Activated effector memory CD4-positive, alpha-beta T cell treated with anti-CD3 and anti-CD28 coated beads, Interleukin-2, amount 50 U/mL, for 16 hours (primary cell): ENCODE results near the gene SRGAP2B.
"Not testable (repeated sequence)": the region's sequence is repeated elsewhere in the genome, so short reads cannot be mapped to it uniquely, and the experiment has no call there.

Experiments
- DNase-seq: peaks from one replicate; pipeline ENCODE4 v3.0.0-alpha.2; 2020

The SRGAP2B gene

GRCh38 chr1:145036019-145036418 is 59.1 kb downstream of the SRGAP2B start:
- DNase-seq, result not testable (repeated sequence)

DNA sequence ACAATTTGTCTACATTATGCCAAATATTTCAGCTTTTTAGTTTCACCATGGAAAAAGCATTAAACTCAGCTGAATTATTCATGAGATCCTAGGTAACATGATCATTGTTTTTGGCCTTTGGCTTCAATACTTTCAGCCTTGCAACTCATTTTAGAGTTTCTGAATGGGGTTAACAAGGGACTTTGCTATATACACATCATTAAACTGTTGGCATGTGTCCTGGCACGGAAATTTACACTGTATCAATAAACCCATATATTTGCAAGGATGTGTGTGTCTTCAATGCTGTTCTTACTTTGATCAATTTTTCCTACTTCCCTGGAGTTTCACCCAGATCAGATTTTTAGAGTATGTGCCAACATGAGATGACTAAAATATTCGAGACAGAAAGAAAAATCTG is 61.6 kb downstream of the SRGAP2B start:
- not testable (repeated sequence) for DNase-seq

DNA sequence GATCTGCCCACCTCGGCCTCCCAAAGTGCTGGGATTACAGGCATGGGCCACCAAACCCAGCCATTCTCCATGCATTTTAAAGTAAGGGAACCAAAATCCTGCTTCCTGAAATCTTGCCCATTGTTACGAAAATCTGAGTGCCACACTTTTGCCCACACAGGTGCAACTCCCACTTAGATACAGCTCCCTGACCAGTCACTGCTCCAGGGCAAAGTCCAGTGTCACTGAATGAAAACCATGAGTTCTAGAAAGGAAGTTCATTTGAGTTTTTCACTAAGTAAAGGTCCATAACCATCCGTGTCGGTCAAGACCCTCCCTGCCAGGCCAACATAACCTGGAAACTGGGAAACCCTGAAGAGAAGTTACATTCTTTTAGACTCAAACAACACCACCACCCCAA is 67.9 kb downstream of the SRGAP2B start:
- DNase-seq, result not testable (repeated sequence)

DNA sequence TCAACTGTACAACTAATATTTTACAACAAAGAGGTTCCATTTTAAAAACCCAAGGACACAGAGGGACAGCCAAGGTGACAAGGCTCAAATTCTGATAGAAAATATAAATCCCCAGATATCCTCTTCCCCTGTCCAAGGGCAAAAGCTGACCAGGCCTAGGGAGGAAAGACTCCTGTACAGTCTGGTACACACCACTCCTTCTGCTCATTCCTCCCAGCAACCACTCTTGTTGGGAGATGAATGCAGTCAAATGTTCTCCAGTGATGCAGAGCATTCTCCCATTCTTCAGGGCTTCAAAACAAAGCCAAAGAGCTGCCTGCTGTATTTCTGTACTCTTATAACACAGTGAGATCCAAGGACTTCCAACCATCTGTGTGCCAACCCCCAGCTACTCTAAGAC is 69.8 kb downstream of the SRGAP2B start:
- DNase-seq, result not testable (repeated sequence)

DNA sequence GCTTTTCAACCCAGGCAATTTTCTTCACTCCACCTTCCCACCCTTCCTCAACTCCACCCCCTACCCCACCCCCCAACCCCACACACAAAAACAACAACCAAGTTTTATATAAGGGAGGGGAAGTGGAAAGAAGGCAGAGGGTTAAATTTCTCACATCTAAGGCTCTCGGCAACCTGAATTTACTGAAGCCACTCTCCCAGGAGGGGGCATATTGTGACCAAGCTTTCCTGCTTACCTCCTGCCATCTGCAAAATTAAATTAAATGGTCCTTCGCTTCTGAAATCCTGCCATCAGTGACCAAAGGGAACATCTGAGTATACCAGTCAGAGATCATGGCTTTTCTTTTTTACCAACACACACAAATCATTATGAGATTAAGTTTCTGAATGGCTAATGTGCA is 72.9 kb downstream of the SRGAP2B start:
- not testable (repeated sequence) for DNase-seq

- not testable (repeated sequence) for DNase-seq
These were observed 73.4 kb downstream of the SRGAP2B start for GRCh38 chr1:145021749-145022148.

GRCh38 chr1:145019709-145020108 is 75.4 kb downstream of the SRGAP2B start:
- DNase-seq, result not testable (repeated sequence)

DNA sequence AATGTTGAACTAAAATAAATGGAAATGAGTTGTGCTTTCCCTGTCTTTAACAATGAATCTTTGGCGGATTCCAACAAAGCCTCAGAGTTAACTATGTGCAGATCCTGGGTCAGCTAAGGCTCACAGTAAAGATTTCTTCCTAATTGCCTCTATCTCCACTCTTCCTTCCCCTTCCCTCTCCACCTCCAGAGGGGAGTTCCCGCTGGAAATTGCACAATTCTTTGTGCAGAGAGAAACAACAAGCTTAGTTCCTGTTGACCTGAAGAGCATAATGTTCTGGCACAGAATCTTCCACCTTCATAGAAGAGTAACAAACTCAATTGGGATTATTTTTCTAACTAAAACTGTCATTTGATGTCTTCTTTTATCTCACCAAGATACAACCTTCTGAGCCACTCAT is 77.4 kb downstream of the SRGAP2B start:
- DNase-seq, result not testable (repeated sequence)

- DNase-seq, result not testable (repeated sequence)
These were observed 78.7 kb downstream of the SRGAP2B start for GRCh38 chr1:145016492-145016862.

DNA sequence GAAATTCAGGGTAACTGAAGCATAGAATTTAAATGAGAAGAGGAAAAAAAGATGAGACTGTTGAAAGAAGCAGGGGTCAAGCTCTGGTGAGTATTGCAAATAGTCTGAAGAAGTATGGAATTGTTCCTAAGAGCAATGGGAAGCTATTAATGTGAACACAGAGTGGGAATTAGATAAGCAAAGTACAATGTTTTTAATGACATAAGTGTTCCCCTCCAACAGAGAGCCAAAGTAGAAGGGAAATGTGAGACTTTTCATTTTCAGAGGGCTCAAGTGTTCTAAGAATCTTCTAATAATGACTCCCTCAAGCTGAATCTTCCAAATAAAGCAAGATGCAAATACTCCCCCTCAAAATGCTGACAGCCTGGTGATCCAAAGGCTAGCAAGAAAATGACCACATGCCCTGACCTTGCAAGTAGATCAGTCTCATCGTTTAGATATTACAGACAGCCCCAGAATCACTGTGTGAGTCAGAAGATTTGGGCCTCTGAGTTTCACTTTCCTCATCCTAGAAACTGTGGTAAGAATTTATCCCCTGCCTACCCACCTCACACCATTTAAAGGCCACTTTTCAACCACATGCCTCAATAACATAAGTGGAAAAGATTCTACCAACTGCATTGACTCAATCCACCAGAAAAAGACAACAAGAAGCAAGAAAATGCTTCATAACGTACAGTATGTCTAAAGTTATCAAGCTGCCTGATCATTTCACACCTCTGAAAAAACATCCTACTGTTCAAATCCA is 79.2 kb downstream of the SRGAP2B start:
- DNase-seq, result not testable (repeated sequence)

GRCh38 chr1:145013353-145013752 is 81.8 kb downstream of the SRGAP2B start:
- DNase-seq, result not testable (repeated sequence)

DNA sequence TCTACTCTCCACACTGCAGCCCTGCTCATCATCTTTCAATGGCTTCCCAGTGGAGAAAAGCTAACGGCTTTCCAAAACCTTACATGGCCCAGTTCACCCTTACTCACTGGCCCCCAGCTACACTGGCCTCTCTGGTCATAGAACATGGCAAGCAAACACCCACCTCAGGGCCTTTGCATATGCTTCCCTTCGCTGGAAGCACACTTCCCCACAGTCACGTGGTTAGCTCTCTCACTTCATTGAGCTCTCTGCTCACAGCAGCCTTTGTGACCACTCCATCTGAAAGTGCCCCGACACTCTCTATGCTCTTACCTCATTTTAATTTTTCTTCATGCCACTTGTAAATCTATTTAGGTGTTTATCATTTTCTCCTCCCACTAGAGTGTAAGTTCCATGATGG is 83.3 kb downstream of the SRGAP2B start:
- DNase-seq, result not testable (repeated sequence)

- DNase-seq, result not testable (repeated sequence)
These were observed 84.5 kb downstream of the SRGAP2B start for GRCh38 chr1:145010580-145010979.

DNA sequence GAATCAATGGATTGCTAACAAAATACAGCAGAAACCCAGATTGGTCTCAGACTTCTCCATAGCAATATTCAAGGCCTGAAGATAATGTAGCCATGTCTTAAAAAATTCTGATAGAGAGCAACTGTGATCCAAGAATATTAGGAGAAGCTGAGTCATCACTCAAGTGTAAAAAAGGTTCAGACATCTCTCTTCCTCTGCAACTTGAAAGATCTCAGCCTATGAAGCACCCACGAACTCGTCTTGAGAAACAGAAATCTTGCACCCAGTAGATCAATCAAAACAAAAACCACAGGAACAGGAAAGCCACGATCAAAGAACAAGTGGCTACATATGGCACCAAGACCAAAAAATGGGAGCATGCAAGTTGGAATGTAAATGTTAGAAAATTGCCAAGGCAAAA is 85.2 kb downstream of the SRGAP2B start:
- DNase-seq, result not testable (repeated sequence)

DNA sequence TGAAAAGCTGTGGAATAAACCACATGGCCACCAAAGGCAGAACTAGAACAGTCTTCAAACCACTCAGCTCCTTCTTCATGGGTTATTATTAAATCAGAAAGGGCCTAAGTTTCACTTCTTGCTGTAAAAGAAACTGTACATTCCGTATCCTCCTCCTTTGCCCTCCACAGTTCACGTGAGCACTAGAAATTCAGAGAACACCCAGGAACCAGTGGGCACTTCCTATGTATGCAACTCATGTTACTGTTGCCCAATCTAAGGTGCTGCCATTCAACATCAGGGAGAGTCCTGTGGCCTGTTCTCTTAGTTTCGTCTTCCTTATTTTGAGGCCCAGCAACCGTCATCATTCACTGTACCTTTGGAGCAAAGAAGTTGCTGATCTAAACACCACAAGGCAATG is 86.7 kb downstream of the SRGAP2B start:
- DNase-seq, result not testable (repeated sequence)

GRCh38 chr1:145005142-145005541 is 90.0 kb downstream of the SRGAP2B start:
- DNase-seq, result not testable (repeated sequence)

- not testable (repeated sequence) for DNase-seq
These were observed 93.7 kb downstream of the SRGAP2B start for GRCh38 chr1:145001381-145001780.

DNA sequence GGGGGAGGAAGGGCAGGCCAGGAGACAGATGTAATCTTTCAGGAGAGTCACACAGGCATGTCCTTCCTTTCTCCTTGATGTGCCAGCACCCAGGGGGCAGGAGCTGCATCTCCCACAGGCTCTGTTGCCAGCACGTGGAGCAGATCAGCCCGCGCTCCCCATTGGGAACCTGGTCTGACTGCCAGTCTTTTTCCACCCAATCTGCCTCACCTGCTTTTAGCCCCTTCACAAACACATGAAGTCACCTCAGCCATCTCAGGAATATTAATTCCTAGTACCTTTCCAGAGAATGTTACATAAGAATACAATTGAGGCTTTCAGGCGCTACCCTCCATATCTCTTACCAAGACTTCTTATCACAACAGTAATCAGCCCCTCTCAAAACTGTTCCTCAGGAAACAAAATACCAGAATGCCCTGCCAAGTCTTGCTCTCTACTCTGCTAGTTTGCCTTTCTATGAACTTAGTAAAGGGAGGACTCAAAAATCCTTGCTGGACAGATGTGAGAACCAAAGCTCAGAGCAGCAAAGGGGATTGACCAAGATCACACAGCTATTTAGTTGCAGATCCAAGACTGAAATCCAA is 94.3 kb downstream of the SRGAP2B start:
- DNase-seq, result not testable (repeated sequence)

DNA sequence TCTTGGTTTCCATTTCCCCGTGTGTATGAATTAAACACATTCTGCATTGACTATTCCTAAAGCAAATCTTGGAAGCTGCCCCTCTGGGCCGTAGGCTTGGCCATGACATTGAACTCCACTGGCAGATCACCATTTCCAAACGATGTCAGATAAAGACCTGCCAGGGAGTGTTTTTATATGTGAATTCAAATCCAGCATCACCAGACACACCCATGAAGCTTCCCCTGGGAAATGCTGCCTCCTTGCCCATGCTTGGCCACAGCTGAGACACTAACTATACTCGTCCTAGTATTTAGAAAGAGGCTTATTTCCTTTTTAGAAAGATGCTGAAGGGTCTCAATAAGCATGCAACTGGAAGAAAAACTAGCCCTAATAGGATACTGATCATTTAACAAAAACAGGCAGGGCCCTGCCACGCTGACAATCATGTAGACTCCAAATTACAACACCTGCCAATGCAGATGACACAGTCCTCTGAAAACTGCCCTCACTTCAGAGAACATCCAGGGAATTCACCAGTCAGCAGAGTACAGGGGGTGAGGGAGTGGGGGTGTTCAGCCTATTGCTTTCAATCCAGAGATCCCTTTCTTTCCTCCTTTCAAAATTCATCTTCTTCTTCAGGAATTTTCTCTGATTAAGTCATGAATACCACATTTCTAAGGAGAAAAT is 94.9 kb downstream of the SRGAP2B start:
- DNase-seq, result not testable (repeated sequence)

DNA sequence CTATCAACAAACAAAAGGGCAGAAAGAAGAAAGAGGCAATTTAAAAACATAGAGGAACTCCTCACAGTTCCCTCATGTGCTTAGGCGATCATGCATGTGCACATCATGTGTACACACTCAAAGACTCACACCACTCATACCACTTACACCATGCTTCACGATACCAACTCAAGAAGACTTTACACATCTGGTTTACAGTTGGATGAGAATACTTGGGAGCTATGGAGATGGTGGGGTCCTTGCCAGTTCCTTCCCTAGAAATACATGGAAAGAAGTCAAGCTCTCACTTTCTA is 96.2 kb downstream of the SRGAP2B start:
- DNase-seq, result not testable (repeated sequence)

DNA sequence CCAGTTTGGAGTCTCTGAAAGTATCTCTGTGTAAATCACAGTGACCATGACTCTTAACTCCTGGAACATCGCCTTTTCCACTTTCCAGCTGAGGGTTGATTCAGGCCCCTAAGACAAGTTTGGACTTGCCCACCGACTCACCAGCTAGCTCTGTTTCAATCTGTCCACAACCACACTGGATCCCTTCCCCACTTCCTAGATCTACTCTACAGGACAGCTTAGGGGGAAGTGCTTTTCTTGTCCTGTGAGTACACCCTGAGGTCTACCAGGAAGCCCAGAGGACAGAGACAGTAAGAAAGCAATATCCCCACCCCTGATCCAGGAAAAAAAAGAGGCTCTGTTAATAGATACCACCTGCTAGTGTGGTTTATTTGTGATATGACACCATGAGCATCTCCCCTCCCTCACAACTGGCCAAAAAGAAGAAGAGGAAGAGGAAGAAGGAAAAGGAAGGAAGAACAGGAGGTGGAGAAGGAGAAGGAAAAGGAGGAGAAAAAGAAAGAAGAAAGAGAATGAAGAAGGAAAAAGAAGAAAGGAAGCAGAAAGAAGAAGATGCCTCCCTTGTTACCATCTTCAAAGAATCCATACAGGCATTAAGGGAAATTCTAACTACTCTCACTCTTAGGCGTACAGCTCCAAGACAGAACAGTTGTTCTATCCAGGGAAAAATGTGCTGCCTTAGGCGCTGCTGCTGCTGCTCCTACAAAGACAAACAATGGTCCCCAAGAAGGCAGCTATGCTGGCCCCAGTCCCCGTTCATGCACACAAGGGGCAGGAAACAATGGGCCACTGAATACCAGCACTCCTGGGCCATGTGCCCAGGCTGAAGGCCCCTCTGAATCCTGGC is 96.8 kb downstream of the SRGAP2B start:
- DNase-seq, result not testable (repeated sequence)

GRCh38 chr1:144995833-144996410 is 99.2 kb downstream of the SRGAP2B start:
- DNase-seq, result not testable (repeated sequence)

DNA sequence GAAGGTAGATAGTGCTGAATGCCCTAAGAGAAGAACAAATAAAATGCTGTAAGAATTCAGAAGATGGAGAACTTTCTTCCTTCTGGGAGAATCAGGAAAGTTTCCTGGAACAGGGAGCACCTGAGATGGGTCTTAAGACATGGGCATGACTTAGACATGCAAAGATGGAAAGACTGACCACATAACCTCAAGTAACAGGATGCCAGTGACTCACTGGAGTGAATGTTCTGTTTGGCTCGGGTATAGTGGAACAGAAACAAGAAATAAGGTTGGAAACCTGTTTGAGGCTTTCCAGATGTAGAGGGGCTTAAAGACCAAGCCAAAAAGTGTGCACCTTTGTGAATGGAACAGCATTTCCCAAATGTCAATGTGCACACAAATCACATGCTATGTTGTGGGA is 102.2 kb downstream of the SRGAP2B start:
- DNase-seq, result not testable (repeated sequence)
